HEK293 (cell line): ENCODE data around the gene USP32.

Experiments used
- CTCF ChIA-PET: fragments of 350-600 bp; formaldehyde crosslinking; extraction: SDS; loops from one replicate; lab custom pipeline; 2021; ENCODE audit warnings: antibody characterized with exemption; lab: Yijun Ruan, JAX
- POLR2A ChIA-PET: fragments of 300-600 bp; formaldehyde crosslinking; extraction: SDS; loops from one replicate; lab custom pipeline; 2020; ENCODE audit warnings: antibody characterized with exemption, inconsistent platforms; lab: Yijun Ruan, JAX
- H3K27ac ChIP-seq: fragments of 200-500 bp; sonication (Bioruptor generic); 2 replicates; pipeline ENCODE4 v1.5.1; 2014; ENCODE audit warnings: low read depth, low read length, control low read depth, inconsistent platforms; ENCODE audit errors: extremely low read depth
- H3K36me3 ChIP-seq, 2 experiments: fragments of 200-500 bp in 1 of 2; sonication (Bioruptor generic) in 1 of 2; 1 replicate in 1 of 2; 2 replicates in 1 of 2; pipeline ENCODE4 v1.5.1; 2014 to 2017; ENCODE audit warnings: inconsistent platforms in 2 of 2, low read length in 2 of 2; ENCODE audit not compliant: control insufficient read depth in 2 of 2, insufficient read depth in 1 of 2
- H3K4me1 ChIP-seq: fragments of 200-500 bp; sonication (Bioruptor generic); 2 replicates; pipeline ENCODE4 v1.5.1; 2014; ENCODE audit warnings: mild to moderate bottlenecking, low read length, inconsistent platforms; ENCODE audit not compliant: control insufficient read depth, insufficient read depth
- H3K4me3 ChIP-seq: 2 replicates; pipeline ENCODE4 v1.5.1; 2011; ENCODE audit warnings: low read depth, mild to moderate bottlenecking, control low read depth, low read length, moderate library complexity
- H3K9me3 ChIP-seq: fragments of 200-500 bp; sonication (Bioruptor generic); 2 replicates; pipeline ENCODE4 v1.5.1; 2014; ENCODE audit warnings: low read depth, low read length, inconsistent platforms; ENCODE audit not compliant: control insufficient read depth, insufficient read depth
- ATF2 ChIP-seq: fragments of 450-650 bp; formaldehyde crosslinking; IDR thresholded peaks from 2 replicates; pipeline ENCODE4 v1.5.1; 2016; ENCODE audit warnings: missing biosample characterization, missing genetic modification characterization, low read depth
- FEZF1 ChIP-seq: fragments of 450-650 bp; formaldehyde crosslinking; IDR thresholded peaks from 2 replicates; pipeline ENCODE4 v1.5.1; 2016; ENCODE audit warnings: missing biosample characterization, missing genetic modification characterization
- GFI1B ChIP-seq: fragments of 450-650 bp; formaldehyde crosslinking; IDR thresholded peaks from 2 replicates; pipeline ENCODE4 v1.5.1; 2016; ENCODE audit warnings: missing biosample characterization, missing genetic modification characterization
- OVOL3 ChIP-seq: fragments of 450-650 bp; formaldehyde crosslinking; IDR thresholded peaks from 2 replicates; pipeline ENCODE4 v1.5.1; 2016; ENCODE audit warnings: missing biosample characterization, missing genetic modification characterization
- ZBTB1 ChIP-seq: fragments of 450-650 bp; formaldehyde crosslinking; IDR thresholded peaks from 2 replicates; pipeline ENCODE4 v1.5.1; 2016; ENCODE audit warnings: missing biosample characterization, missing genetic modification characterization
- ZBTB11 ChIP-seq: fragments of 450-650 bp; formaldehyde crosslinking; conservative IDR thresholded peaks from 2 replicates; pipeline ENCODE4 v1.5.1; 2016; ENCODE audit warnings: low read depth, missing biosample characterization, missing genetic modification characterization
- ZBTB26 ChIP-seq: fragments of 450-650 bp; formaldehyde crosslinking; optimal IDR thresholded peaks from 2 replicates; pipeline ENCODE3; 2016; ENCODE audit warnings: missing biosample characterization, mild to moderate bottlenecking, missing genetic modification characterization
- ZEB2 ChIP-seq: fragments of 450-650 bp; formaldehyde crosslinking; IDR thresholded peaks from 2 replicates; pipeline ENCODE4 v1.5.1; 2016; ENCODE audit warnings: missing biosample characterization, missing genetic modification characterization
- ZNF157 ChIP-seq: fragments of 450-650 bp; formaldehyde crosslinking; IDR thresholded peaks from 2 replicates; pipeline ENCODE4 v1.5.1; 2016; ENCODE audit warnings: missing biosample characterization, missing genetic modification characterization
- ZNF16 ChIP-seq: fragments of 450-650 bp; formaldehyde crosslinking; IDR thresholded peaks from 2 replicates; pipeline ENCODE4 v1.5.1; 2016; ENCODE audit warnings: low read depth, missing biosample characterization, missing genetic modification characterization
- ZNF211 ChIP-seq: fragments of 450-650 bp; formaldehyde crosslinking; IDR thresholded peaks from 2 replicates; pipeline ENCODE4 v1.5.1; 2016; ENCODE audit warnings: low read depth, missing biosample characterization, missing genetic modification characterization
- ZNF214 ChIP-seq: fragments of 450-650 bp; formaldehyde crosslinking; IDR thresholded peaks from 2 replicates; pipeline ENCODE4 v1.5.1; 2017; ENCODE audit warnings: missing biosample characterization, mild to moderate bottlenecking, missing genetic modification characterization, borderline replicate concordance
- ZNF223 ChIP-seq: fragments of 450-650 bp; formaldehyde crosslinking; IDR thresholded peaks from 2 replicates; pipeline ENCODE4 v1.5.1; 2016; ENCODE audit warnings: missing biosample characterization, missing genetic modification characterization
- ZNF350 ChIP-seq: fragments of 450-650 bp; formaldehyde crosslinking; IDR thresholded peaks from 2 replicates; pipeline ENCODE4 v1.5.0; 2017; ENCODE audit warnings: missing biosample characterization, mild to moderate bottlenecking, missing genetic modification characterization
- ZNF433 ChIP-seq: fragments of 450-650 bp; formaldehyde crosslinking; IDR thresholded peaks from 2 replicates; pipeline ENCODE4 v1.5.1; 2016; ENCODE audit warnings: missing biosample characterization, missing genetic modification characterization, low read depth
- ZNF449 ChIP-seq: fragments of 450-650 bp; formaldehyde crosslinking; IDR thresholded peaks from 2 replicates; pipeline ENCODE4 v1.5.1; 2017; ENCODE audit warnings: missing biosample characterization, mild to moderate bottlenecking, missing genetic modification characterization, moderate library complexity
- ZNF501 ChIP-seq: fragments of 450-650 bp; formaldehyde crosslinking; IDR thresholded peaks from 2 replicates; pipeline ENCODE4 v1.5.1; 2016; ENCODE audit warnings: missing biosample characterization, missing genetic modification characterization
- ZNF623 ChIP-seq: fragments of 450-650 bp; formaldehyde crosslinking; IDR thresholded peaks from 2 replicates; pipeline ENCODE4 v1.5.1; 2016; ENCODE audit warnings: missing biosample characterization, missing genetic modification characterization
- ZNF629 ChIP-seq: fragments of 450-650 bp; formaldehyde crosslinking; IDR thresholded peaks from 2 replicates; pipeline ENCODE4 v1.5.1; 2017; ENCODE audit warnings: missing biosample characterization, missing genetic modification characterization
- ZNF660 ChIP-seq: fragments of 450-650 bp; IDR thresholded peaks from 2 replicates; pipeline ENCODE4 v1.5.1; 2018; ENCODE audit warnings: missing biosample characterization, mild to moderate bottlenecking, missing genetic modification characterization
- ZNF707 ChIP-seq: fragments of 450-650 bp; formaldehyde crosslinking; IDR thresholded peaks from 2 replicates; pipeline ENCODE4 v1.5.1; 2016; ENCODE audit warnings: missing biosample characterization, missing genetic modification characterization
- ZNF792 ChIP-seq: fragments of 450-650 bp; formaldehyde crosslinking; IDR thresholded peaks from 2 replicates; pipeline ENCODE4 v1.5.1; 2016; ENCODE audit warnings: missing biosample characterization, missing genetic modification characterization
- ZNF837 ChIP-seq: fragments of 450-650 bp; formaldehyde crosslinking; IDR thresholded peaks from 2 replicates; pipeline ENCODE4 v1.5.1; 2016; ENCODE audit warnings: missing biosample characterization, missing genetic modification characterization
- ZXDB ChIP-seq: fragments of 450-650 bp; formaldehyde crosslinking; IDR thresholded peaks from 2 replicates; pipeline ENCODE4 v1.5.1; 2016; ENCODE audit warnings: missing biosample characterization, missing genetic modification characterization

Gene USP32

GRCh38 chr17:60406887-60407286, 15.0 kb upstream of the USP32 start:
- H3K4me3 ChIP-seq: no peak overlapping the region
- TF ChIP-seq OVOL3 (tag by site-specific recombination) (no peak), ZBTB11 (no peak), ZNF157 (tag by site-specific recombination) (no peak), ZNF501 (tag by site-specific recombination) (no peak), ZNF214 (tag by site-specific recombination) (no peak), ZNF433 (tag by site-specific recombination) (no peak), GFI1B (peak; percentile 98), ZNF350 (tag by site-specific recombination) (no peak), ZBTB1 (tag by site-specific recombination) (no peak), ATF2 (tag by site-specific recombination) (peak; percentile 84), ZNF211 (tag by site-specific recombination) (no peak), ZNF623 (tag by site-specific recombination) (no peak), ZNF707 (tag by site-specific recombination) (no peak), ZNF16 (tag by site-specific recombination) (no peak), ZXDB (tag by site-specific recombination) (no peak), ZBTB26 (tag by site-specific recombination) (no peak), ZNF449 (tag by site-specific recombination) (no peak), ZNF660 (tag by site-specific recombination) (no peak), FEZF1 (no peak), ZNF792 (tag by site-specific recombination) (no peak), ZNF837 (tag by site-specific recombination) (no peak), ZEB2 (tag by site-specific recombination) (no peak), ZNF223 (tag by site-specific recombination) (no peak), ZNF629 (tag by site-specific recombination) (peak; percentile 56)
- H3K4me1 ChIP-seq: no peaks in the 10 kb centered on the region; the same call in 1 of the 2 replicates
- no peak overlapping the region for H3K27ac ChIP-seq
- no peaks in the 10 kb centered on the region for H3K9me3 ChIP-seq
- H3K36me3 ChIP-seq: no peaks in the 10 kb centered on the region
- POLR2A ChIA-PET: interaction anchor here (0.7 kb wide), 1 partner anchor 15 kb away, joined by 8 read pairs; the partner anchor contains the start of gene USP32
- CTCF ChIA-PET: interaction anchor here (0.5 to 1.5 kb wide), 2 partner anchors 89 to 175 kb away, joined by 3 read pairs; no protein-coding TSS in a partner anchor
